Measurements from ENCODE around the gene SLX9.

The SLX9 gene

GRCh38 chr21:44947930-44948331 lies 8.1 kb downstream of the SLX9 start:
- DNase-seq (ENCODE audit: low spot score) = no peak

DNA sequence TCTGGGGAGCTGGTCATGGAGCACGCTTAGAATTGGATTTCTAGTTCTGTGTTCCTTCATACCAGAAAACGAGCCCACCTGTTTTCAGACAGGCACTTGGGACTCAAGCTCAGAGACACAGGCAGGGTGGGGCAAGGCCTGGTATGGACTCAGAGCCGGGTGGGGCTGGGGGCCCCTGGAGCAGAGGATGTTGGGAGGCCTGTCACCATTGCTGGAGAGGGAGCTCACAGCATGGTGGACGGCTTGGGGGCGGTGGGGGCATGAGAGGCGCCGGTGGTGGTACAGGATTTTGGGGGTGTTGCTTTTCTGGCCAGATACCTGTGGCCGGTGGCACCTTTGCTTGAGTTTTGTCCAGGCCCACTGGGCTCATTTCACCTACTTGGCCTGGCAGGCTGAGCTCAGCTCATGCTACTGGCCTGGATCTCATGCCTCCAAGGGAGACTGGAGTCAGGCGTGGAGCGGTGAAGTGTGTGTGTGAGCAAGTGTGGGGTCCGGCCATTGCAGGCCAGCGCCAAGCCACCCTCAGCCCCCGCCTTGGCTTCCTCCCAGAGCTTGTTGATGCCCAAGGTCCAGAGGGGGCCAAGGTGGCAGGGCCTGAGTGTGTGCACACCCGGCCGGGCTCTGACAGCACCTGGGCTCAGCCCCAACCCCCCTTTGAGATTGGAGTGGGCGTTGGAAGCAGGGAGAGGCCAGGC lies 8.7 kb downstream of the SLX9 start:
- DNase-seq (ENCODE audit: low spot score) = no peak

GRCh38 chr21:44949161-44949778 lies 9.4 kb downstream of the SLX9 start:
- no peak for DNase-seq (ENCODE audit: low spot score)

DNA sequence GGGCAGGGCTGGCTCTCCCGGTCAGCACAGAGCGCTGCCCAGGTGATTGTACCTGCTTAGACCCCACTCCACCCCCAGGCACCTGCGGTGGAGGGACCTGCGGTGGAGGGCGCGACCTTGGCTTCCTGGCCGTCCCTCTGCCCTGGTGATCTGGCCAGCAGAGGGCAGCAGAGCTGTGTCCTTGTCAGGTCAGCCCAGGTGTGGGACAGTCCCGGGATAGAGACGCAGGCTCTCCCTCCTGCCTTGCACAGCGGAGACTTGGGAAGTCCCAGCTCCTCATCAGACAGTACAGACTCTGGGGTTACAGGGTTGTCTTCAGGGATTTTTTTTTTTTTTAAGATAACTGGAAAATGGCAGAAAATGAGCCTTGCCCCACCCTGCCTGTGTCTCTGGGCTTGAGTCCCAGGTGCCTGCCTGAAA lies 10.0 kb downstream of the SLX9 start:
- DNase-seq (ENCODE audit: low spot score) = peak; percentile 87

DNA sequence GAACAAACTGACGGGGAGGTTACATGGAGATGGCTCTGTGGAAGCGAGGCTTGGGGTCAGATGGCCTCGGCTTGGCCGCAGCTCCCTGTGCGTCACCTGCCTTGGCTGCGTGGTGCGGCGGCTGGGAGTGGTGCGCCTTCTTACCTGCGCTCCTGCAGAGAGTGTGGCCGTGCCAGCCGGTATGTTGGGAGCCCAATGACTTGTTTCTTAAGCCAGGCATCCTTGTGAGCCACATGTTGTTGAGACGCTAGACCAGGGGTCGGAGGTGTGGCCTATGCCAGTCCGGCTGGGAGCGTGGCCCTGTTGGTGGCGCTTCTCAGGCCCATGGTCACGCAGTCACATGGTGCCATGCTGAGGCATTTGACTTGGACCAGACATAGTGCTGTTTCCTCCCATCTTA lies 10.5 kb downstream of the SLX9 start:
- no peak for DNase-seq (ENCODE audit: low spot score)

GRCh38 chr21:44951186-44951915 lies 11.5 kb downstream of the SLX9 start:
- DNase-seq (ENCODE audit: low spot score) = no peak

- DNase-seq (ENCODE audit: low spot score) = no peak
Measured at GRCh38 chr21:44952116-44952928, 12.5 kb downstream of the SLX9 start.

DNA sequence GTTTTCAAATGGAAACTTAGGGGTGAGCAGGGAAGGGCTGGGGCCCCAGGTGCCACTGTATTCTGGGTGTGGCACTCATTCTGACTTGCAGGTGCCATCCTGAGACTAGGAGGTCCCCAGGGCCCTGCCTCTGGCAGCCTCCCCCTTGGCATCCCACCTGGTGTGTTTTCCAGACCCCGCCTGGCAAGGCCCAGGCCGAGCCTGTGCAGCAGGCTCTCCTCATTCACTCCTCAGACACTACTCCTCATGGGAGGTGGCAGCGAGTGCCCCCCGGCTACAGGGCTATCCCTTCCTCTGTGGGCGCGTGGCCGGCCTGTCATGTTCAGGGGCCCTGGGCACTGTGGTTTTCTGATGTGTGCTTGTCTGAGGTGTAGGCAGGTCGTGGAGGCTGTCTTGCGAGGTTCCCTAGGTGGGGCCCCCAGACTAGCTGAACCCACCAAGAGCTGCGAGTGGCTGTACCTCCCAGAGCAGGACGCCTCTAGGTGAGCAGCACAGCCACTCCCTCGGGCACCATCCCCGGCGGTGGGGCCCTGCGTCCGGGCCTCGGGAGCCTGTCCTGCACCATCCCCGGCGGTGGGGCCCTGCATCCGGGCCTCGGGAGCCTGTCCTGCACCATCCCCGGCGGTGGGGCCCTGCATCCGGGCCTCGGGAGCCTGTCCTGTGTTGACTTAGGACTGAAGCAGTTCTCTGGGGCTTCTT lies 13.2 kb downstream of the SLX9 start:
- no peak for DNase-seq (ENCODE audit: low spot score)

- no peak for DNase-seq (ENCODE audit: low spot score)
Measured at GRCh38 chr21:44953628-44954021, 13.8 kb downstream of the SLX9 start.

- no peak for DNase-seq (ENCODE audit: low spot score)
Measured at GRCh38 chr21:44954281-44954771, 14.5 kb downstream of the SLX9 start.

DNA sequence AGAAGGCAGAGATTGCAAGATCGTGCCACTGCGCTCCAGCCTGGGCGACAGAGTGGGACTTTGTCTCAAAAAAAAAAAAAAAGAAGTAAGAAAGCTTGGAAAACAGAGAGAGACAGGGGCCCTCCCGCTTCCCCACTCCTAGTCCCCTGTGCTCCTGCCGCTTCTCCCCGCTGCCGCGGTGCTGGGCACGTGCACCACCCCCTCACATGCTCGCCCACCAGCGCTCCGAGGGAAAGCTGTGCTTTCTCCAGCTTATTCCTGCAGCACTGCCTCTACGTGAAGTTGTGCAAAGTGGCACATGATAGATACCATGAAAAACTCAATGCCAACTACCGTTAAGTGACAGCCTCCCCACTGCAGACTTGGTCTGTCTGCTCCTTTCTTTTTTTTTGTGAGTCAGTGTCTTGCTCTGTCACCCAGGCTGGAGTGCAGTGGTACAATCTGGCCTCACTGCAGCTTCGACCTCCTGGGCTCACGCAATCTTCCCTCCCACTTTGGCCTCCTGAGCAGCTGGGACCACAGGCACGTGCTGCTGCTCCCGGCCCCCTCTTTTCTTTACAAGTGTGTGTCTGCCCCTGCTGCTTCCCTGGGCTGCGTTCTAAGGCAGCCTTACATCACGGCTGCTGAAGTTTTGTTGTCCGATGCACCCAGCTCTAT lies 15.4 kb downstream of the SLX9 start:
- no peak for DNase-seq (ENCODE audit: low spot score)

GRCh38 chr21:44955798-44956175 lies 16.0 kb downstream of the SLX9 start:
- no peak for DNase-seq (ENCODE audit: low spot score)

DNA sequence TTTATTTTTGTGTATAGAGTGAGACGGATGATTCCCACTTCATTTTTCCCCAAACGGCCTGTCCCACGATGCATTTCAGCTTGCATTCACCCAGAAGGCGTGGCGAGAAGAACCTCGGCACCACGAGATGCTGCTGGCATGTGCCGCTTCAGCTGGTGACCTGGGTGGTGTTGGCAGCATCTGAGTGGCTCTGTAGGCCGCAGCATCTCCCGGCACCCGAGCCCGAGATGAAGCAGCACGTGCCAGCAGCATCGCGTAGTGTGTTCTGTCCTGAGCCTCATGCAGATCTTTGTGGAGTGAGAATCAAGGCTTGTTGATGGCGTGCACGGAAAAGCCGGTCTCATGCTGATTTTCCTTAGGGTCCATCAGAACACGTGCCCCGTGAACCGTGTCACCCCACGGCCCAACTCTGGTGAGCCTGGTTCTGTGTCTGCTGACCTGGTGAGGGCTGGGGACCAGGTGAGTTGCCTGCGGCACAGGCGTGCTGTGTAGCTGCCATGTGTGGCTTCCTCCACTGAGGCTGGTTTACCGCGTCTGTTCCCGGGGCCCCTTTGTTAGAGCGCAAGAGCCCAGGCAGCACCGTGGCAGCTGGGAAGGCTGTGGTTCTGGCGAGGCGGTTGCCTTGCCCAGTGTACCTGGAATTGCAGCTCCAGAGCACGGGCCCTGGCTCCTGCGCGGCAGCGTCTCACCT lies 16.7 kb downstream of the SLX9 start:
- no peak for DNase-seq (ENCODE audit: low spot score)

DNA sequence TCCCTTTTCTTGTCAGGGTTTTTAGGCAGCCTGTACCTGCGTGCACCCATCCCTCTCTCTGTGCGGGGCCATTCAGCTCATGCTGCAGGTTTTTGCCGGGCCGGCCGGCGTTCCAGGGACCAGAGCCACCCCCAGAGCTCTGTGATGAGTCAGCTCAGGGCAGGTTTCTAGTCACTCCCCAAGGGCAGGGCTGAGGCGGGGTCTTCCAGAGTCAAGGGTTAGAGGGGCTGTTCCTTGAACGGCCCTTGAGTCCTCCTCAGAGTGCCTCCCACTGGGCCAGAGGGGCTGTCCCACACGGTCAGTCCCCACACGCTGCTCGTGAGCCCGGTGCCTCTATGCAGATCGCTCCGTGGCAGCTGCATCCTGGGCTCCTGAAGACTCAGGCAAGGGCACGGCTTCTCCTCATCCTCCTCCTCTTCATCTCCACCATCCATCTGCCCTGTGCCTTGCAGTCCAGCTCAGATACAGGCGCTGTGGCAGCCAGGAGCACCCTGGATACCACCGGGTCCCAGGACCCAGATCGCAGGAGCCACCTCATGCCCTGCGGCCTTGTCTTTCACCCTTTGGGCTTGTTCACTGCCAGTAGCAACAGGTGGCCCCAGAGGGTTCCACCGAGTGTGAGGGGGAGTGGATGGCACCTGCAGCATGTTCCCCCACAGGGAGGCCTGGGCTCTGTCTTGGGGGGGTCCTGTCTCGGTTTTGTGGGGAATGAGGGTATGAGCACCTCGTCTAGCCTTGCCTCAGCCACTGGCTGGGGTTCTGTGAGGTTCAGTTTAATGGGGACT lies 17.4 kb downstream of the SLX9 start:
- no peak for DNase-seq (ENCODE audit: low spot score)

DNA sequence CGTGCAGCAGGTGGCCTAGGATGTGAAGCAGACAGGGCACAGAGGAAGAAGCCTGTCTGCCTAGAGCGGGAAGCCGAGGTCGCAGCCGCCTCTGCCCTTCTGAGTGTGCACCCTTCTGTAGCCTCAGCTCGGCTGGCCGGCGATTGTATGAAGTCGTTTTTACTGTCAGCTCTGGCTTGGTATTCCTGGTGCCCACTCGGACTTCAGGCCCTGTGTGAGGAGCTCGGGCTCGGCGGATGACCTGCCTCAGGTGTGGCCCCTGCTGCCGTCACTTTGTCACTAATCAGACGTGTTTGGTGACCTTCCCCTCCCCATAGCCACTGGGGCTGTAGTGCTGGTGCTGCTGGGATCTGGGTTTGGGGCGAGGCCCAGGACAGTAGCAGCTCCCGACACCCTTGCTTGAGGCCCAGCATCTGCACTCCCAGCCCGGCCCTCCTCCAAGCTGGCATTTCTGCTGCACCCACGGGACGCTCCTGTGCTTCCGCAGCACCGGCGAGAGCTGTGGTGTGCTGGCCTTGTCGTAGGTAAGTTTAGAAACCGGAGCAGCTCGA lies 18.1 kb downstream of the SLX9 start:
- DNase-seq (ENCODE audit: low spot score) = no peak

GRCh38 chr21:44958471-44959191 lies 18.8 kb downstream of the SLX9 start:
- peak; percentile 91 for DNase-seq (ENCODE audit: low spot score)

- no peak for DNase-seq (ENCODE audit: low spot score)
Measured at GRCh38 chr21:44959376-44960091, 19.7 kb downstream of the SLX9 start.
